Uterus (tissue), 2 donors: ENCODE data around the gene F2RL3.
A peak's percentile ranks its signal among the peaks of the same experiment; 100 is the strongest.

Experiments
- POLR2A ChIP-seq, 2 donors: fragments of 450-650 bp; IDR thresholded peaks; one replicate each; pipeline ENCODE4 v1.6.1; 2016; ENCODE audit warnings: antibody characterized with exemption in 2 of 2, mild to moderate bottlenecking in 1 of 2, moderate library complexity in 1 of 2
- TF ChIP-seq, protein P1 (sequence below), 4 experiments: fragments of 200-600 bp in 2 of 4; fragments of 450-650 bp in 2 of 4; sonication (generic) in 2 of 4; IDR thresholded peaks; one replicate each; pipeline ENCODE4 v1.5.1; 2016 to 2019; ENCODE audit warnings: antibody characterized with exemption in 4 of 4, mild to moderate bottlenecking in 2 of 4, moderate library complexity in 1 of 4

DNA sequence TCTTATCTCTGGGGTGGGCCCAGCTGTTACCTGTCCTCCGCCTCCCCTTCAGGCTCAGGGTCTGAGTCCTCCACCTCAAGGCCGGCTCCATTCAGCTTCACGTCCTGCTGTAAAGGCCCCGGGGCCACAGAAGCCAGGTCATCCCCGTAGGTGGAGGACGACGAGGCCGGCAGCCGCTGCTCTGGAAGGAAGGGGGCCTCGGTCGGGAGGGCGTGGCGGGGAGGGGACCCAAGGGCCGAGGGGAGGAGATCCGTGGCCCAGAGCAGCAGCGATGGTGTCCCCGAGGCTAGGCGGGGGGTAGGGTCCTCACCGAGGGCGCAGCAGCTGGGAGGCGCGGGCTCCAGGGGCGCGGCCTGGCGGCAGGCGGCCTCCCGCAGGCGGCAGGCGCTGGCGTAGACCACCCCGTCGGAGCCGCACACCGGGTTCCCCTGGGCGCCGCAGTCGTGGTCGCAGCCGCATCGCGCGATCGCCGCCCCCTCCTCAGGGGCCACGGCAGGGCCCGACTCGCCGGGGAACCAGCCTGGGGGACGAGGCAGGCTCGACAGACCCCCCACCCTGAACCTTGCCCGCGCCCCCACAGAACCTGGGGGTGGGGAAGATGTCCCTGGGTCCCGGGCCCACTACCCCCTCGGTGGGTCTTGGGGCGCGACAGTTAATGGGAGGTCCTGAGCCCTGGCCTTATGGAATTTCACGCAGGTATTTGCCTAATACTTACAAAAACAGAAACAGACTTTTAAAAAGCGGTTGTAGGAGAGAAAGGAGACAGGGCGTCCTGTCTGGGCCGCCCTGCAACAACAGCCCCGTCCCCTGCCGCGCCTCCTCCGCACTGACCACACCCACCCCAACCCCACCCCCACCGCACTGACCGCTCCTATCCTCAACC is 7.6 kb downstream of the F2RL3 start:
- TF ChIP-seq, protein P1, sequence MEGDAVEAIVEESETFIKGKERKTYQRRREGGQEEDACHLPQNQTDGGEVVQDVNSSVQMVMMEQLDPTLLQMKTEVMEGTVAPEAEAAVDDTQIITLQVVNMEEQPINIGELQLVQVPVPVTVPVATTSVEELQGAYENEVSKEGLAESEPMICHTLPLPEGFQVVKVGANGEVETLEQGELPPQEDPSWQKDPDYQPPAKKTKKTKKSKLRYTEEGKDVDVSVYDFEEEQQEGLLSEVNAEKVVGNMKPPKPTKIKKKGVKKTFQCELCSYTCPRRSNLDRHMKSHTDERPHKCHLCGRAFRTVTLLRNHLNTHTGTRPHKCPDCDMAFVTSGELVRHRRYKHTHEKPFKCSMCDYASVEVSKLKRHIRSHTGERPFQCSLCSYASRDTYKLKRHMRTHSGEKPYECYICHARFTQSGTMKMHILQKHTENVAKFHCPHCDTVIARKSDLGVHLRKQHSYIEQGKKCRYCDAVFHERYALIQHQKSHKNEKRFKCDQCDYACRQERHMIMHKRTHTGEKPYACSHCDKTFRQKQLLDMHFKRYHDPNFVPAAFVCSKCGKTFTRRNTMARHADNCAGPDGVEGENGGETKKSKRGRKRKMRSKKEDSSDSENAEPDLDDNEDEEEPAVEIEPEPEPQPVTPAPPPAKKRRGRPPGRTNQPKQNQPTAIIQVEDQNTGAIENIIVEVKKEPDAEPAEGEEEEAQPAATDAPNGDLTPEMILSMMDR (IDR thresholded peaks at IDR 0.05), result no peak
- peak; percentile 47 to 67 for TF ChIP-seq POLR2A (IDR thresholded peaks at IDR 0.05)
